GM19468 (cell line): ENCODE data around the gene SPDYE5.

ENCODE experiments used
- ATAC-seq: cut with Tn5 transposase; IDR thresholded peaks from one replicate; pipeline ENCODE4 v1.9.1; 2021; ENCODE audit warnings: mild to moderate bottlenecking, moderate library complexity, moderate number of reproducible peaks; ENCODE audit not compliant: unreplicated experiment; ENCODE audit errors: extremely low read depth

Gene SPDYE5

GRCh38 chr7:75536491-75536890 is 44.4 kb downstream of the SPDYE5 start:
- ATAC-seq = no peak

- no peak for ATAC-seq
Measured at GRCh38 chr7:75536940-75537538, 44.9 kb downstream of the SPDYE5 start.

- no peak for ATAC-seq
Measured at GRCh38 chr7:75537731-75538130, 45.6 kb downstream of the SPDYE5 start.

GRCh38 chr7:75546237-75547015 is 54.3 kb downstream of the SPDYE5 start:
- no peak for ATAC-seq
